Uterus (tissue), 4 donors: ENCODE measurements around the gene SNX2. TPM values are rescaled to one million over a fixed set of nuclear protein-coding genes. Genes with fewer than 3 reads are reported as not detected.

Experiments used
- DNase-seq, 2 donors: peaks; one replicate each; pipeline ENCODE4 v3.0.0-alpha.2; 2019 to 2020
- H3K27ac ChIP-seq, 2 donors: fragments of 200-600 bp; sonication (generic); 1 replicate in 1 of 2; 2 replicates in 1 of 2; pipeline ENCODE4 v1.5.1; 2016 to 2018
- H3K27me3 ChIP-seq, 2 donors: fragments of 200-600 bp; sonication (generic); one replicate each; pipeline ENCODE4 v1.5.1; 2018 to 2019; ENCODE audit warnings: control low read depth in 1 of 2
- H3K36me3 ChIP-seq, 2 donors: fragments of 200-600 bp; sonication (generic); one replicate each; pipeline ENCODE4 v1.5.1; 2019; ENCODE audit warnings: control low read depth in 1 of 2
- H3K4me1 ChIP-seq, 2 donors: fragments of 200-600 bp; sonication (generic); one replicate each; pipeline ENCODE4 v1.5.1; 2018 to 2019; ENCODE audit warnings: control low read depth in 1 of 2
- H3K4me3 ChIP-seq, 2 donors: fragments of 200-600 bp; sonication (generic); 1 replicate in 1 of 2; 2 replicates in 1 of 2; pipeline ENCODE4 v1.5.1; 2018 to 2019; ENCODE audit warnings: mild to moderate bottlenecking in 1 of 2
- H3K9me3 ChIP-seq, 2 donors: fragments of 200-600 bp; sonication (generic); one replicate each; pipeline ENCODE4 v1.5.1; 2019; ENCODE audit warnings: control low read depth in 1 of 2
- POLR2A ChIP-seq, 2 donors: fragments of 450-650 bp; IDR thresholded peaks; one replicate each; pipeline ENCODE4 v1.6.1; 2016; ENCODE audit warnings: antibody characterized with exemption in 2 of 2, mild to moderate bottlenecking in 1 of 2, moderate library complexity in 1 of 2
- intact Hi-C: fragments of 100-400 bp; cut with DNase I; formaldehyde crosslinking; loops from one replicate; pipeline ENCODE4 v1.15.1; 2023; ENCODE audit warnings: low total_unique reads
- total RNA-seq, 4 donors: library from RNA; depleted of rRNA in 3 of 4; stranded (reverse); fragments of >200 nt in 3 of 4; gene quantifications; one replicate each; pipeline versions ENCODE4 v1.1.0 to v1.2.4, GENCODE V29; 2014 to 2023
- TF ChIP-seq, protein P1 (sequence below), 4 experiments: fragments of 200-600 bp in 2 of 4; fragments of 450-650 bp in 2 of 4; sonication (generic) in 2 of 4; IDR thresholded peaks; one replicate each; pipeline ENCODE4 v1.5.1; 2016 to 2019; ENCODE audit warnings: antibody characterized with exemption in 4 of 4, mild to moderate bottlenecking in 2 of 4, moderate library complexity in 1 of 4
- donor health status: DM: yes; HTN: yes; CAD: no.

SNX2 gene
- total RNA-seq, 4 donors from 2014 or later, result 22.5 to 128 (median 99.6) TPM

GRCh38 chr5:122738088-122738487 lies 36.8 kb upstream of the SNX2 start:
- no peak for DNase-seq
- Histone ChIP-seq H3K4me3 (no peak overlapping the region), H3K4me1 (no peaks in the 10 kb centered on the region), H3K27ac (no peak overlapping the region), H3K27me3 (no peaks in the 10 kb centered on the region), H3K36me3 (no peaks in the 10 kb centered on the region), H3K9me3 (no peaks in the 10 kb centered on the region)
- TF ChIP-seq, protein P1, sequence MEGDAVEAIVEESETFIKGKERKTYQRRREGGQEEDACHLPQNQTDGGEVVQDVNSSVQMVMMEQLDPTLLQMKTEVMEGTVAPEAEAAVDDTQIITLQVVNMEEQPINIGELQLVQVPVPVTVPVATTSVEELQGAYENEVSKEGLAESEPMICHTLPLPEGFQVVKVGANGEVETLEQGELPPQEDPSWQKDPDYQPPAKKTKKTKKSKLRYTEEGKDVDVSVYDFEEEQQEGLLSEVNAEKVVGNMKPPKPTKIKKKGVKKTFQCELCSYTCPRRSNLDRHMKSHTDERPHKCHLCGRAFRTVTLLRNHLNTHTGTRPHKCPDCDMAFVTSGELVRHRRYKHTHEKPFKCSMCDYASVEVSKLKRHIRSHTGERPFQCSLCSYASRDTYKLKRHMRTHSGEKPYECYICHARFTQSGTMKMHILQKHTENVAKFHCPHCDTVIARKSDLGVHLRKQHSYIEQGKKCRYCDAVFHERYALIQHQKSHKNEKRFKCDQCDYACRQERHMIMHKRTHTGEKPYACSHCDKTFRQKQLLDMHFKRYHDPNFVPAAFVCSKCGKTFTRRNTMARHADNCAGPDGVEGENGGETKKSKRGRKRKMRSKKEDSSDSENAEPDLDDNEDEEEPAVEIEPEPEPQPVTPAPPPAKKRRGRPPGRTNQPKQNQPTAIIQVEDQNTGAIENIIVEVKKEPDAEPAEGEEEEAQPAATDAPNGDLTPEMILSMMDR (IDR thresholded peaks at IDR 0.05), result no peak
- no peak for TF ChIP-seq POLR2A (IDR thresholded peaks at IDR 0.05)
- intact Hi-C loops, result no loop called here

DNA sequence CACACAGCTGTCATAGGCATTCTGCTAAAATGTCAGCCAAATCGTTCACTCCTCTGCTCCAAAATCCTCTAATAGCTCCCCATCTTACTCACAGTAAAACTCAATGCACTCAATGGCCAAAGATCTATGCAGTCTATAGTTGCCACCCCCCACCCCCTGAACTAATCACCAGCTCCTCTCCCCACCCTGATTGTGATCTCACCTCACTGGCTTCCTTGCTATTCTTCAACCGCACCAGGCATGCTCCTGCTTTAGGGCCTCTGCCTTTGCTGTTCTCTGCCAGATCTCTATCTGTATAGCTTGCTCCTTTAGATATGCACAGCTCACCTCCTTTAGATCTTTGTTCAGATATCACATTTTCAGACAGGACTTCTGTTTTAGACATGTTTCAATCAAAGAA lies 33.2 kb upstream of the SNX2 start:
- intact Hi-C loops, result no loop called here
- Histone ChIP-seq H3K27ac (no peak overlapping the region), H3K4me3 (no peak overlapping the region), H3K36me3 (no peaks in the 10 kb centered on the region), H3K4me1 (no peaks in the 10 kb centered on the region), H3K9me3 (no peaks in the 10 kb centered on the region), H3K27me3 (no peaks in the 10 kb centered on the region)
- DNase-seq, result no peak
- no peak for TF ChIP-seq POLR2A (IDR thresholded peaks at IDR 0.05)
- TF ChIP-seq, protein P1 (IDR thresholded peaks at IDR 0.05), result no peak

- H3K27me3 ChIP-seq, result no peaks in the 10 kb centered on the region
- no peak overlapping the region for H3K4me3 ChIP-seq
- no peaks in the 10 kb centered on the region for H3K4me1 ChIP-seq
- no peak overlapping the region for H3K27ac ChIP-seq
- DNase-seq, result no peak
- intact Hi-C loops, result no loop called here
- H3K9me3 ChIP-seq, result no peaks in the 10 kb centered on the region
- H3K36me3 ChIP-seq, result no peaks in the 10 kb centered on the region
- TF ChIP-seq, protein P1 (IDR thresholded peaks at IDR 0.05), result no peak
- no peak for TF ChIP-seq POLR2A (IDR thresholded peaks at IDR 0.05)
Observed at GRCh38 chr5:122743261-122743660, 31.6 kb upstream of the SNX2 start.

GRCh38 chr5:122745597-122745996 lies 29.3 kb upstream of the SNX2 start:
- DNase-seq, result no peak
- intact Hi-C loops, result no loop called here
- H3K4me1 ChIP-seq, result no peaks in the 10 kb centered on the region
- H3K36me3 ChIP-seq, result no peaks in the 10 kb centered on the region
- no peaks in the 10 kb centered on the region for H3K9me3 ChIP-seq
- H3K27ac ChIP-seq, result no peak overlapping the region
- H3K27me3 ChIP-seq, result no peaks in the 10 kb centered on the region
- TF ChIP-seq, protein P1 (IDR thresholded peaks at IDR 0.05), result no peak
- no peak for TF ChIP-seq POLR2A (IDR thresholded peaks at IDR 0.05)
- no peak overlapping the region for H3K4me3 ChIP-seq

DNA sequence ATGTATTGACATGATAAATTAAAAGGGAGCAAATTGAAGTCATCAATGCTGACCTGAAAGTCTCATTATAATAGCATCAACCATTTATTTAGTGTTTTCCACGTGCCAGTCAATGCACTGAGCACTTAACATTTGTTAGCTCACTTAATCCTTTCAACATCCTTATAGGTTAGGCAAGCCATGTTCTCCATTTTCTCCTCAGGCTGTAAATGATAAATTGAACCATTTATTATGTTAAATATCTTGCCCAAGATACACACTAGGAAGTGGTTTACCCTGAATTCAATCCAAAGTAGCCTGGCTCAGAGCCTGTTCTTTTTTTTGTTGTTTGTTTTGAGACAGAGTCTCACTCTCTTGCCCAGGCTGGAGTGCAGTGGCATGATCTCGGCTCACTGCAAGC lies 25.0 kb upstream of the SNX2 start:
- DNase-seq, result no peak
- H3K27me3 ChIP-seq, result no peaks in the 10 kb centered on the region
- no peaks in the 10 kb centered on the region for H3K36me3 ChIP-seq
- no peak for TF ChIP-seq POLR2A (IDR thresholded peaks at IDR 0.05)
- TF ChIP-seq, protein P1 (IDR thresholded peaks at IDR 0.05), result no peak
- H3K4me1 ChIP-seq, result no peaks in the 10 kb centered on the region
- intact Hi-C loops, result no loop called here
- H3K9me3 ChIP-seq, result no peaks in the 10 kb centered on the region
- H3K27ac ChIP-seq, result no peak overlapping the region
- no peak overlapping the region for H3K4me3 ChIP-seq
